B cell (primary cell): ENCODE data around the gene KNSTRN. TPM values are rescaled to one million over a fixed set of nuclear protein-coding genes. Genes with fewer than 3 reads are reported as not detected.

Source experiments
- ATAC-seq: fragments of 200-7000 bp; cut with Tn5 transposase; one replicate; pipeline ENCODE4 v1.10.0; 2021; ENCODE audit warnings: low read depth, mild to moderate bottlenecking, moderate number of reproducible peaks, moderate library complexity
- CTCF ChIA-PET: fragments of 350-600 bp; sonication (Branson Sonifier 250); formaldehyde crosslinking; loops from one replicate; lab custom pipeline; 2021; ENCODE audit warnings: antibody characterized with exemption, inconsistent platforms; lab: Charles Lee
- POLR2A ChIA-PET: fragments of 350-600 bp; sonication (Branson Sonifier 250); formaldehyde crosslinking; loops from one replicate; lab custom pipeline; 2021; ENCODE audit warnings: antibody characterized with exemption; lab: Charles Lee
- DNase-seq: peaks from one replicate; pipeline ENCODE4 v3.0.0; 2013
- H2AFZ ChIP-seq: 2 replicates; pipeline ENCODE4 v1.6.1; 2012; ENCODE audit warnings: mild to moderate bottlenecking, low read depth, low read length; ENCODE audit not compliant: insufficient read depth, poor library complexity, severe bottlenecking
- H3K27ac ChIP-seq, 2 donors: 1 replicate in 1 of 2; 2 replicates in 1 of 2; pipeline ENCODE4 v1.5.1; 2012 to 2013; ENCODE audit warnings: low read length in 2 of 2, mild to moderate bottlenecking in 2 of 2, moderate library complexity in 1 of 2
- H3K27me3 ChIP-seq, 4 experiments: fragments of 200-600 bp in 1 of 4; sonication (generic) in 1 of 4; replicated peaks in 1 of 4; 1 replicate in 2 of 4; 2 replicates in 2 of 4; pipeline versions ENCODE4 v1.6.1 to v1.7.0; 2013 to 2016; ENCODE audit warnings: low read length in 3 of 4, mild to moderate bottlenecking in 2 of 4, mixed read lengths in 1 of 4, moderate library complexity in 1 of 4; ENCODE audit not compliant: insufficient read depth in 4 of 4, control insufficient read depth in 3 of 4; ENCODE audit errors: control extremely low read depth in 1 of 4
- H3K36me3 ChIP-seq, 2 experiments: replicated peaks in 1 of 2; 1 replicate in 1 of 2; 2 replicates in 1 of 2; pipeline versions ENCODE4 v1.6.1 to v1.7.1; 2013; ENCODE audit warnings: low read length in 1 of 2; ENCODE audit not compliant: insufficient read depth in 2 of 2, control insufficient read depth in 1 of 2; ENCODE audit errors: control extremely low read depth in 1 of 2, extremely low read depth in 1 of 2
- H3K4me1 ChIP-seq, 2 donors: fragments of 200-600 bp in 1 of 2; sonication (generic) in 1 of 2; 1 replicate in 1 of 2; 2 replicates in 1 of 2; pipeline versions ENCODE4 v1.5.1 to v1.6.1; 2013 to 2017; ENCODE audit warnings: low read length in 2 of 2; ENCODE audit not compliant: control insufficient read depth in 2 of 2, insufficient read depth in 2 of 2
- H3K4me2 ChIP-seq: replicated peaks from 2 replicates; pipeline ENCODE3; 2012; ENCODE audit warnings: mild to moderate bottlenecking, low read depth, low read length; ENCODE audit not compliant: poor library complexity, severe bottlenecking
- H3K4me3 ChIP-seq, 5 experiments: fragments of 200-600 bp in 1 of 5; sonication (generic) in 1 of 5; 1 replicate in 3 of 5; 2 replicates in 2 of 5; pipeline versions ENCODE4 v1.5.1 to v1.7.0; 2011 to 2016; ENCODE audit warnings: low read length in 4 of 5, mild to moderate bottlenecking in 4 of 5, low read depth in 2 of 5, control low read depth in 1 of 5, moderate library complexity in 1 of 5; ENCODE audit not compliant: insufficient read depth in 1 of 5; ENCODE audit errors: control extremely low read depth in 1 of 5, extremely low read depth in 1 of 5
- H3K79me2 ChIP-seq: fragments of 200-600 bp; sonication (generic); one replicate; pipeline ENCODE4 v1.6.0; 2016; ENCODE audit warnings: low read length; ENCODE audit not compliant: control insufficient read depth, insufficient read depth
- H3K9ac ChIP-seq: fragments of 200-600 bp; sonication (generic); 2 replicates; pipeline ENCODE4 v1.6.1; 2017; ENCODE audit warnings: mild to moderate bottlenecking, low read length, moderate library complexity
- H3K9me3 ChIP-seq, 3 donors: one replicate each; pipeline versions ENCODE4 v1.6.1 to v1.7.1; 2013; ENCODE audit warnings: low read length in 2 of 3; ENCODE audit not compliant: control insufficient read depth in 2 of 3, insufficient read depth in 1 of 3; ENCODE audit errors: control extremely low read depth in 1 of 3
- H4K20me1 ChIP-seq: 2 replicates; pipeline ENCODE4 v1.6.0; 2012; ENCODE audit warnings: mild to moderate bottlenecking, low read length; ENCODE audit not compliant: insufficient read depth, control insufficient read depth, poor library complexity, severe bottlenecking
- H3K27ac Mint-ChIP-seq: one replicate; pipeline ENCODE4 v1.8.0; 2021; ENCODE audit warnings: mixed read lengths
- H3K27me3 Mint-ChIP-seq: one replicate; pipeline ENCODE4 v1.8.0; 2021; ENCODE audit warnings: mixed read lengths
- H3K4me1 Mint-ChIP-seq: one replicate; pipeline ENCODE4 v1.8.0; 2021; ENCODE audit warnings: mixed read lengths
- H3K4me3 Mint-ChIP-seq: one replicate; pipeline ENCODE4 v1.8.0; 2021; ENCODE audit warnings: mixed read lengths
- H3K9me3 Mint-ChIP-seq: one replicate; pipeline ENCODE4 v1.8.0; 2022; ENCODE audit warnings: mixed read lengths; ENCODE audit not compliant: insufficient read depth
- EZH2 ChIP-seq: IDR thresholded peaks from 2 replicates; pipeline ENCODE4 v1.6.1; 2012; ENCODE audit warnings: borderline replicate concordance, low read depth, mild to moderate bottlenecking, moderate library complexity, low read length; ENCODE audit not compliant: insufficient read depth, poor library complexity, severe bottlenecking
- WGBS: methylation state at CpG from one replicate; pipeline ENCODE4 v1.1.5; 2013; ENCODE audit warnings: missing lambda C conversion rate; ENCODE audit not compliant: insufficient coverage; 5-methylcytosine and 5-hydroxymethylcytosine counted together
- intact Hi-C: fragments of 100-400 bp; cut with micrococcal nuclease; formaldehyde crosslinking; loops from one replicate; pipeline ENCODE4 v1.10.0; 2022
- polyA plus RNA-seq: library from polyadenylated mRNA; depleted of rRNA; stranded (reverse); fragments of >200 nt; gene quantifications from 2 replicates; pipeline ENCODE4 v1.2.3, GENCODE V29; 2012
- total RNA-seq, 2 donors: library from RNA; stranded (reverse); fragments of 120-200 nt in 1 of 2; gene quantifications; 1 replicate in 1 of 2; 2 replicates in 1 of 2; pipeline versions ENCODE4 v1.2.3 to v1.2.4, GENCODE V29; 2013 to 2022
- TF ChIP-seq, protein P1 (sequence below): fragments of 200-600 bp; IDR thresholded peaks from one replicate; pipeline ENCODE4 v1.8.0; 2022; ENCODE audit warnings: antibody characterized with exemption, mild to moderate bottlenecking

The KNSTRN gene
- total and polyA plus RNA-seq, 2 donors (not counting 1 experiment from before 2014, with no cell fraction given): 4.0 to 14.0 TPM

DNA sequence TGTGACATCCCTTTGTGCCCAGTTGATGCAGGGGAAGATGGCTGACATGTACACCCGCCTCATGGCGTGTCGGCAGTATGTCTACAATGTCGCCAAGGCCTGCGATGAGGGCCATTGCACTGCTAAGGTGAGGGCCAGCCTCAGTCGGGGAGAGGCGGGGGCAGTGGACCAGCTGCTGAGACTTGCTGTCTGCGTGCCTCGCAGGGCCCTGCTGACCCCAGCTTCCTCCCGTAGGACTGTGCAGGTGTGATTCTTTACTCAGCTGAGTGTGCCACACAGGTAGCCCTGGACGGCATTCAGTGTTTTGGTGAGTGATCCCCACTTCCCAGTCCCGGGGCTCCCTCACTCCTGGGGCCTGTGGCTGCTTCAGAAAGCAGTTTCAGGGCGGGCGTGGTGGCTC is 33.5 kb downstream of the KNSTRN start:
- Histone ChIP-seq H2AFZ (no peak overlapping the region), H3K9ac (no peak overlapping the region), H3K36me3 (peaks cover 0 to 66% of the 10 kb centered on the region in 2 experiments), H3K9me3 (no peaks in the 10 kb centered on the region), H3K79me2 (no peaks in the 10 kb centered on the region), H3K27ac (no peak overlapping the region), H3K4me3 (no peak overlapping the region), H4K20me1 (no peaks in the 10 kb centered on the region), H3K27me3 (no peaks in the 10 kb centered on the region), H3K4me2 (no peak overlapping the region), H3K4me1 (no peaks in the 10 kb centered on the region)
- ChIA-PET CTCF (interaction anchor here (11.6 kb wide), 1 partner anchor 73 kb away, joined by 308 read pairs; the partner anchor contains the start of gene CCDC9B), POLR2A (no interaction called here)
- intact Hi-C loops: no loop called here
- no peak overlapping the region for H3K4me3 Mint-ChIP-seq
- no peak overlapping the region for H3K27ac Mint-ChIP-seq
- ATAC-seq (no peak), DNase-seq (no peak)
- H3K4me1 Mint-ChIP-seq: no peaks in the 10 kb centered on the region
- H3K9me3 Mint-ChIP-seq: no peaks in the 10 kb centered on the region
- TF ChIP-seq, protein P1, sequence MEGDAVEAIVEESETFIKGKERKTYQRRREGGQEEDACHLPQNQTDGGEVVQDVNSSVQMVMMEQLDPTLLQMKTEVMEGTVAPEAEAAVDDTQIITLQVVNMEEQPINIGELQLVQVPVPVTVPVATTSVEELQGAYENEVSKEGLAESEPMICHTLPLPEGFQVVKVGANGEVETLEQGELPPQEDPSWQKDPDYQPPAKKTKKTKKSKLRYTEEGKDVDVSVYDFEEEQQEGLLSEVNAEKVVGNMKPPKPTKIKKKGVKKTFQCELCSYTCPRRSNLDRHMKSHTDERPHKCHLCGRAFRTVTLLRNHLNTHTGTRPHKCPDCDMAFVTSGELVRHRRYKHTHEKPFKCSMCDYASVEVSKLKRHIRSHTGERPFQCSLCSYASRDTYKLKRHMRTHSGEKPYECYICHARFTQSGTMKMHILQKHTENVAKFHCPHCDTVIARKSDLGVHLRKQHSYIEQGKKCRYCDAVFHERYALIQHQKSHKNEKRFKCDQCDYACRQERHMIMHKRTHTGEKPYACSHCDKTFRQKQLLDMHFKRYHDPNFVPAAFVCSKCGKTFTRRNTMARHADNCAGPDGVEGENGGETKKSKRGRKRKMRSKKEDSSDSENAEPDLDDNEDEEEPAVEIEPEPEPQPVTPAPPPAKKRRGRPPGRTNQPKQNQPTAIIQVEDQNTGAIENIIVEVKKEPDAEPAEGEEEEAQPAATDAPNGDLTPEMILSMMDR: no peak
- no peak for TF ChIP-seq EZH2
- WGBS: 96% methylated on average over 14 of the region's 14 CpGs
- no peaks in the 10 kb centered on the region for H3K27me3 Mint-ChIP-seq

DNA sequence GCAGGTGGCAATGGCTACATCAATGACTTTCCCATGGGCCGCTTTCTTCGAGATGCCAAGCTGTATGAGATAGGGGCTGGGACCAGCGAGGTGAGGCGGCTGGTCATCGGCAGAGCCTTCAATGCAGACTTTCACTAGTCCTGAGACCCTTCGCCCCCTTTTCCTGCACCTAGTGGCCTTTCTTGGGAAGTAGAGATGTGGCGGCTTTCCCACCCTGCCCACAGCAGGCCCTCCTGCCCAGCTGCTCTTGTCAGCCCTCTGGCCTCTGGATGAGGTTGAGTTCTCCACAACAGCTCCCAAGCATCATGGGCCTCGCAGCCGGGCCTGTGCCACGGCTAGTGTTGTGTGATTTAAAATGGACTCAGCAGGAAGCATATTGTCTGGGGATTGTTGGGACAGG is 35.6 kb downstream of the KNSTRN start:
- H3K36me3 ChIP-seq: peaks cover 0 to 46% of the 10 kb centered on the region in 2 experiments
- H3K4me1 ChIP-seq: peaks cover 4 to 7% of the 10 kb centered on the region in 2 donors
- H4K20me1 ChIP-seq: no peaks in the 10 kb centered on the region
- no peak overlapping the region for H3K27ac ChIP-seq
- Mint-ChIP-seq H3K4me3 (no peak overlapping the region), H3K27me3 (no peaks in the 10 kb centered on the region), H3K27ac (no peak overlapping the region), H3K4me1 (peaks cover 2% of the 10 kb centered on the region), H3K9me3 (no peaks in the 10 kb centered on the region)
- intact Hi-C loops: no loop called here
- H3K4me2 ChIP-seq: no peak overlapping the region
- ATAC-seq (no peak), DNase-seq (no peak)
- no peak overlapping the region for H3K9ac ChIP-seq
- no peak overlapping the region for H3K4me3 ChIP-seq
- H2AFZ ChIP-seq: no peak overlapping the region
- no peaks in the 10 kb centered on the region for H3K79me2 ChIP-seq
- no peaks in the 10 kb centered on the region for H3K9me3 ChIP-seq
- 95% methylated on average over 4 of the region's 10 CpGs for WGBS
- no peak for TF ChIP-seq EZH2
- TF ChIP-seq, protein P1: no peak
- H3K27me3 ChIP-seq: no peaks in the 10 kb centered on the region
- ChIA-PET CTCF (interaction anchor here (0.8 to 11.6 kb wide), 3 partner anchors 10 to 97 kb away, joined by 3 to 308 read pairs (median 3); partner anchors contain the start of gene CCDC9B), POLR2A (no interaction called here)
